IPS-20b (cell line): ENCODE data around the gene OPN1SW.

Source experiments
- H3K27ac ChIP-seq: one replicate; pipeline ENCODE4 v1.5.1; 2013; ENCODE audit warnings: low read length
- H3K27me3 ChIP-seq: 2 replicates; pipeline ENCODE4 v1.6.1; 2013; ENCODE audit warnings: mild to moderate bottlenecking, low read length, inconsistent platforms; ENCODE audit not compliant: insufficient read depth
- H3K36me3 ChIP-seq: 2 replicates; pipeline ENCODE4 v1.6.1; 2013; ENCODE audit warnings: low read depth, mild to moderate bottlenecking, inconsistent platforms, low read length, moderate library complexity; ENCODE audit not compliant: insufficient read depth
- H3K4me1 ChIP-seq: 2 replicates; pipeline ENCODE4 v1.6.1; 2013; ENCODE audit warnings: mild to moderate bottlenecking, control low read depth, inconsistent platforms, low read length, moderate library complexity; ENCODE audit not compliant: insufficient read depth
- H3K4me3 ChIP-seq: 2 replicates; pipeline ENCODE4 v1.5.1; 2013; ENCODE audit warnings: mild to moderate bottlenecking, low read length, inconsistent platforms
- H3K9ac ChIP-seq: 2 replicates; pipeline ENCODE4 v1.6.1; 2013; ENCODE audit warnings: low read depth, mild to moderate bottlenecking, inconsistent platforms, low read length, moderate library complexity
- H3K9me3 ChIP-seq: 2 replicates; pipeline ENCODE4 v1.6.1; 2013; ENCODE audit warnings: mild to moderate bottlenecking, low read depth, low read length, inconsistent platforms; ENCODE audit not compliant: insufficient read depth

The OPN1SW gene

GRCh38 chr7:128805225-128805624 is 29.6 kb upstream of the OPN1SW start:
- Histone ChIP-seq H3K4me1 (no peaks in the 10 kb centered on the region), H3K27ac (no peak overlapping the region), H3K9ac (no peak overlapping the region), H3K36me3 (peaks cover 88% of the 10 kb centered on the region), H3K27me3 (no peaks in the 10 kb centered on the region), H3K4me3 (no peak overlapping the region), H3K9me3 (no peaks in the 10 kb centered on the region)

- Histone ChIP-seq H3K27ac (no peak overlapping the region), H3K36me3 (peaks cover 83% of the 10 kb centered on the region), H3K4me1 (no peaks in the 10 kb centered on the region), H3K27me3 (no peaks in the 10 kb centered on the region), H3K4me3 (no peak overlapping the region), H3K9ac (no peak overlapping the region), H3K9me3 (no peaks in the 10 kb centered on the region)
Measured at GRCh38 chr7:128804484-128804883, 28.9 kb upstream of the OPN1SW start.

GRCh38 chr7:128801667-128802418 is 26.2 kb upstream of the OPN1SW start:
- Histone ChIP-seq H3K9me3 (no peaks in the 10 kb centered on the region), H3K4me1 (no peaks in the 10 kb centered on the region; the same call in 1 of the 2 replicates), H3K4me3 (no peak overlapping the region), H3K27me3 (no peaks in the 10 kb centered on the region), H3K36me3 (peaks cover 72% of the 10 kb centered on the region), H3K9ac (no peak overlapping the region), H3K27ac (no peak overlapping the region)

- Histone ChIP-seq H3K9me3 (no peaks in the 10 kb centered on the region), H3K27ac (no peak overlapping the region), H3K27me3 (no peaks in the 10 kb centered on the region), H3K4me1 (no peaks in the 10 kb centered on the region; the same call in 1 of the 2 replicates), H3K9ac (no peak overlapping the region), H3K36me3 (peaks cover 69% of the 10 kb centered on the region), H3K4me3 (no peak overlapping the region)
Measured at GRCh38 chr7:128801003-128801402, 25.4 kb upstream of the OPN1SW start.

- Histone ChIP-seq H3K9me3 (no peaks in the 10 kb centered on the region), H3K9ac (no peak overlapping the region), H3K27ac (no peak overlapping the region), H3K27me3 (no peaks in the 10 kb centered on the region), H3K4me1 (no peaks in the 10 kb centered on the region; the same call in 1 of the 2 replicates), H3K4me3 (no peak overlapping the region), H3K36me3 (peaks cover 69% of the 10 kb centered on the region)
Measured at GRCh38 chr7:128800567-128800966, 25.0 kb upstream of the OPN1SW start.

- no peak overlapping the region for H3K9ac ChIP-seq
- H3K27me3 ChIP-seq = no peaks in the 10 kb centered on the region
- peaks cover 5% of the 10 kb centered on the region; the same call in 1 of the 2 replicates for H3K4me1 ChIP-seq
- H3K27ac ChIP-seq = no peak overlapping the region
- no peak overlapping the region for H3K4me3 ChIP-seq
- H3K9me3 ChIP-seq = no peaks in the 10 kb centered on the region
- peaks cover 69% of the 10 kb centered on the region for H3K36me3 ChIP-seq
Measured at GRCh38 chr7:128799451-128799850, 23.9 kb upstream of the OPN1SW start.

DNA sequence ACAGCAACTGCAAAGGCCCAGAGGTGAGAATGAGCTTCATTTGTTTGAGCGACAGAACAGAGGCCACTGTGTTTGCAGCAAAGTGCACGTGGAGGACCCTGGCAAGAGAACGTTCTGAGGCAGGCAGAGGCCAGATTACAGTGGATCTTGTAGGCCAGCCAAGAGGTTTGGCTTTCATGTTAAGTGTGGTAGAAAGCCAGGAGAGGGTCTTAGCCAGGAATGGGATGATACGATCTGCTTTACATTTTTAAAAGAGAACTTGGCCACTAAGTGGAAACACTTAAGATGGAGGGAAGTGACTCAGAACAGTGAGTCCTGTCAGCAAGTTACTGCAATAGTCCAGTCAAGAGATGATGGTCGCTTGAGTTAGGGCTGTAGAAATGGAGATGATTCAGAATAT is 20.7 kb upstream of the OPN1SW start:
- Histone ChIP-seq H3K27me3 (0 out of 2 replicates have a peak, but pooled peaks cover 6% of the 10 kb centered on the region), H3K4me1 (peaks cover 15% of the 10 kb centered on the region), H3K9me3 (no peaks in the 10 kb centered on the region), H3K4me3 (no peak overlapping the region), H3K27ac (no peak overlapping the region), H3K36me3 (peaks cover 48% of the 10 kb centered on the region), H3K9ac (no peak overlapping the region)

DNA sequence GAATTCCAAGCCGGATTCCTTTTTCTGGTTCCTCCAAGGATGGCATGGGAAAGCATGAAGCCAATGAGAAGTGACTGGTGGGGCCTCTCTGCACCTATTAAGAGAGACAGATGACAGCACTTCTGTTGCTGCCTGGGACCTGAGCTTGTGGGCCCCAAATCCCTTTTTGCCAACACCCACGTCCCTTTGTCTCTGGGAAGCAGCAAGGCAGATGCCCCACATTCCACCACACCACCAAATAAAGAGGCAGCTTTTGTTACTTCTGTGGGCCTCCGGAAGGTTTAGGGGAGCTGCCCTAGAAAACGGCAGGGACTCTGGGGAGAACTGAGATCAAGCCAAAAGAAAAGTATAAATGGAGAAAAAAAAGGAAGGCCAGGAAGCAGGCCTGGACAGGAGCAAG is 19.5 kb upstream of the OPN1SW start:
- H3K27me3 ChIP-seq = peaks cover 10% of the 10 kb centered on the region; the same call in 1 of the 2 replicates
- peak overlapping the region; percentile 37; the same call in 1 of the 2 replicates for H3K9ac ChIP-seq
- no peak overlapping the region for H3K27ac ChIP-seq
- peaks cover 40% of the 10 kb centered on the region for H3K36me3 ChIP-seq
- peaks cover 15% of the 10 kb centered on the region for H3K4me1 ChIP-seq
- no peaks in the 10 kb centered on the region for H3K9me3 ChIP-seq
- H3K4me3 ChIP-seq = no peak overlapping the region

DNA sequence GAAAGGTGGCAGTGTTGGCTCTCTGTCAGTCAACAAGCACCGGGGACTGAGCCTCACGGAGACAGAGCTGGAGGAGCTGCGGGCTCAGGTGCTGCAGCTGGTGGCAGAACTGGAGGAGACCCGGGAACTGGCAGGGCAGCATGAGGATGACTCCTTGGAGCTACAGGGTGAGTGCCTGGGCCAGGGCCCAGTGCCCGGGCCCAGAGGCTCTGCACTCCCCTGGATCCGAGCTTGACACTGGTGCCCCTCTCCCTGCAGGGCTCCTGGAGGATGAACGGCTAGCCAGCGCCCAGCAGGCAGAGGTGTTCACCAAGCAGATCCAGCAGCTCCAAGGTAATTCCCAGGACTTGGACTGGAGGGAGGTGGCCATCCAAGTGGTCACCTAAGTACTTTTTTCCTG is 18.8 kb upstream of the OPN1SW start:
- H3K9ac ChIP-seq = peak overlapping the region; percentile 37; the same call in 1 of the 2 replicates
- peaks cover 37% of the 10 kb centered on the region for H3K36me3 ChIP-seq
- H3K9me3 ChIP-seq = no peaks in the 10 kb centered on the region
- H3K27me3 ChIP-seq = peaks cover 16% of the 10 kb centered on the region; the same call in 1 of the 2 replicates
- no peak overlapping the region for H3K27ac ChIP-seq
- peaks cover 15% of the 10 kb centered on the region for H3K4me1 ChIP-seq
- no peak overlapping the region for H3K4me3 ChIP-seq

- Histone ChIP-seq H3K27ac (no peak overlapping the region), H3K4me1 (peaks cover 15% of the 10 kb centered on the region), H3K9ac (no peak overlapping the region), H3K4me3 (no peak overlapping the region), H3K36me3 (peaks cover 33% of the 10 kb centered on the region), H3K27me3 (peaks cover 18% of the 10 kb centered on the region; the same call in 1 of the 2 replicates), H3K9me3 (no peaks in the 10 kb centered on the region)
Measured at GRCh38 chr7:128794020-128794419, 18.4 kb upstream of the OPN1SW start.

GRCh38 chr7:128793181-128793547 is 17.6 kb upstream of the OPN1SW start:
- H3K9me3 ChIP-seq = no peaks in the 10 kb centered on the region
- peaks cover 18% of the 10 kb centered on the region; the same call in 1 of the 2 replicates for H3K27me3 ChIP-seq
- H3K9ac ChIP-seq = peak overlapping the region; percentile 43; the same call in 1 of the 2 replicates
- H3K36me3 ChIP-seq = peaks cover 33% of the 10 kb centered on the region
- H3K4me3 ChIP-seq = no peak overlapping the region
- H3K27ac ChIP-seq = no peak overlapping the region
- H3K4me1 ChIP-seq = peaks cover 15% of the 10 kb centered on the region
